Neural cell (in vitro differentiated cells): Measurements from ENCODE around the gene EPPIN. TPM values are rescaled to one million over a fixed set of nuclear protein-coding genes. Genes with fewer than 3 reads are reported as not detected.

Experiments
- H2AFZ ChIP-seq: fragments of 200-600, 300-800 bp; sonication (generic), shearing (Covaris generic); 2 replicates; pipeline ENCODE4 v1.6.0; 2014; ENCODE audit warnings: low read depth, mild to moderate bottlenecking, antibody characterized with exemption, low read length, moderate library complexity
- H3F3A ChIP-seq: fragments of 200-600 bp; shearing (Covaris generic); 2 replicates; pipeline ENCODE4 v1.6.1; 2016; ENCODE audit warnings: mild to moderate bottlenecking, moderate library complexity, mixed read lengths, antibody characterized with exemption, low read length; ENCODE audit not compliant: insufficient read depth, poor library complexity, severe bottlenecking
- H3K27ac ChIP-seq: fragments of 200-600, 300-800 bp; sonication (generic), shearing (Covaris generic); 2 replicates; pipeline ENCODE4 v1.5.1; 2014; ENCODE audit warnings: mild to moderate bottlenecking, low read length, moderate library complexity
- H3K27me3 ChIP-seq: fragments of 300-800, 200-600 bp; sonication (generic), shearing (Covaris generic); 2 replicates; pipeline ENCODE4 v1.6.0; 2014; ENCODE audit warnings: mild to moderate bottlenecking, low read depth, low read length, moderate library complexity; ENCODE audit not compliant: insufficient read depth
- H3K36me3 ChIP-seq: fragments of 300-800, 200-600 bp; sonication (generic), shearing (Covaris generic); 2 replicates; pipeline ENCODE4 v1.5.1; 2014; ENCODE audit warnings: mild to moderate bottlenecking, antibody characterized with exemption, low read length, moderate library complexity; ENCODE audit not compliant: insufficient read depth
- H3K4me2 ChIP-seq: fragments of 300-800, 200-600 bp; sonication (generic), shearing (Covaris generic); 2 replicates; pipeline ENCODE4 v1.6.0; 2014; ENCODE audit warnings: mild to moderate bottlenecking, low read length
- H3K4me3 ChIP-seq: fragments of 300-800, 200-600 bp; sonication (generic), shearing (Covaris generic); 2 replicates; pipeline ENCODE4 v1.5.1; 2014; ENCODE audit warnings: mild to moderate bottlenecking, low read length, moderate library complexity
- H3K79me2 ChIP-seq: fragments of 200-600 bp; shearing (Covaris generic); replicated peaks from 2 replicates; pipeline ENCODE4 v1.6.0; 2014; ENCODE audit warnings: mild to moderate bottlenecking, low read length, moderate library complexity; ENCODE audit not compliant: insufficient read depth
- H3K9ac ChIP-seq: fragments of 300-800, 200-600 bp; sonication (generic), shearing (Covaris generic); 2 replicates; pipeline ENCODE4 v1.6.1; 2016; ENCODE audit warnings: mild to moderate bottlenecking, low read length, mixed read lengths
- H3K9me2 ChIP-seq: fragments of 200-600 bp; shearing (Covaris generic); 2 replicates; pipeline ENCODE4 v1.6.1; 2016; ENCODE audit warnings: mild to moderate bottlenecking, low read length, mixed read lengths; ENCODE audit not compliant: insufficient read depth
- H3K9me3 ChIP-seq: fragments of 200-600, 300-800 bp; sonication (generic), shearing (Covaris generic); 2 replicates; pipeline ENCODE4 v1.6.1; 2016; ENCODE audit warnings: mild to moderate bottlenecking, mixed run types, low read length, moderate library complexity, mixed read lengths
- H4K20me1 ChIP-seq: fragments of 200-600 bp; shearing (Covaris generic); 2 replicates; pipeline ENCODE4 v1.6.1; 2016; ENCODE audit warnings: mild to moderate bottlenecking, mixed run types; ENCODE audit not compliant: insufficient read depth
- EP300 ChIP-seq: fragments of 450-650 bp; conservative IDR thresholded peaks from 2 replicates; pipeline ENCODE4 v1.6.1; 2014; ENCODE audit warnings: antibody characterized with exemption, mild to moderate bottlenecking, moderate library complexity; ENCODE audit not compliant: poor library complexity, severe bottlenecking
- EZH2 ChIP-seq: fragments of 200-600, 300-800 bp; shearing (Covaris generic), sonication (generic); IDR thresholded peaks from 2 replicates; pipeline ENCODE4 v1.6.1; 2014; ENCODE audit warnings: antibody characterized with exemption, low read length, borderline replicate concordance, mild to moderate bottlenecking; ENCODE audit not compliant: insufficient read depth, poor library complexity, severe bottlenecking
- MXI1 ChIP-seq: fragments of 450-650 bp; conservative IDR thresholded peaks from 2 replicates; pipeline ENCODE4 v1.6.1; 2014; ENCODE audit warnings: antibody characterized with exemption, mild to moderate bottlenecking; ENCODE audit not compliant: poor library complexity, severe bottlenecking
- POLR2AphosphoS5 ChIP-seq: IDR thresholded peaks from 2 replicates; pipeline ENCODE4 v1.6.1; 2012
- RAD21 ChIP-seq: fragments of 450-650 bp; conservative IDR thresholded peaks from 2 replicates; pipeline ENCODE4 v1.6.1; 2014; ENCODE audit warnings: antibody characterized with exemption, mild to moderate bottlenecking, moderate library complexity
- SMC3 ChIP-seq: fragments of 450-650 bp; conservative IDR thresholded peaks from 2 replicates; pipeline ENCODE4 v1.6.1; 2014; ENCODE audit warnings: antibody characterized with exemption, mild to moderate bottlenecking, moderate library complexity; ENCODE audit not compliant: poor library complexity
- TAF1 ChIP-seq: IDR thresholded peaks from 2 replicates; pipeline ENCODE4 v1.6.1; 2012; ENCODE audit warnings: low read depth
- polyA plus RNA-seq: library from polyadenylated mRNA; depleted of rRNA; stranded (reverse); fragments of >200 nt; gene quantifications from 2 replicates; pipeline ENCODE4 v1.2.3, GENCODE V29; 2014
- small RNA-seq, 3 experiments: library from RNA; depleted of rRNA; stranded (forward); fragments of <200 nt; gene quantifications; one replicate each; pipeline ENCODE3, GENCODE V24; 2012
- TF ChIP-seq, protein P1 (sequence below): IDR thresholded peaks from 2 replicates; pipeline ENCODE4 v1.6.1; 2012; ENCODE audit warnings: borderline replicate concordance
- TF ChIP-seq, protein P2 (sequence below): fragments of 450-650 bp; IDR thresholded peaks from 2 replicates; pipeline ENCODE4 v1.5.1; 2014; ENCODE audit warnings: antibody characterized with exemption, mild to moderate bottlenecking, moderate library complexity; ENCODE audit not compliant: poor library complexity, severe bottlenecking

EPPIN gene
- polyA plus RNA-seq, 1 donor from 2014 or later, result not detected

DNA sequence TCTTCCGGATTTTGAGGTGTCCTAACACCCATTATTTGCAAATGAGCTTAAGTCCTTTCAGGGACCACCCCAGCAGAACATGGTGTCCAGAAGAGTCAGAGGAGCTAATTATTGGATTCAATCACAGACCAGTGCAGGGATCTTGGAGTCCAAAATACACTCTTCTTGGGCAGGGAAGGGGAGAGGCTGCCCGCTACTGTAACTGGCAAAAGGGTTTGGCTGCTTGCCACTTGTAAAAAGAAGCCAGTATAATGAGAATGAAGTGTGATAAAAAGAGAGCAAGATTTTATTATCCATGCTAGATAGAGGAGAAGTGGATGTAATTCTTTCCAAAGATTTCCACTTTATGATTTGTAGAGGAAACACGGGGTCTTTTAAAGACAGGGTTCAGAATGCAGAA lies 51.0 kb downstream of the EPPIN start (continued):
- TF ChIP-seq, protein P1, sequence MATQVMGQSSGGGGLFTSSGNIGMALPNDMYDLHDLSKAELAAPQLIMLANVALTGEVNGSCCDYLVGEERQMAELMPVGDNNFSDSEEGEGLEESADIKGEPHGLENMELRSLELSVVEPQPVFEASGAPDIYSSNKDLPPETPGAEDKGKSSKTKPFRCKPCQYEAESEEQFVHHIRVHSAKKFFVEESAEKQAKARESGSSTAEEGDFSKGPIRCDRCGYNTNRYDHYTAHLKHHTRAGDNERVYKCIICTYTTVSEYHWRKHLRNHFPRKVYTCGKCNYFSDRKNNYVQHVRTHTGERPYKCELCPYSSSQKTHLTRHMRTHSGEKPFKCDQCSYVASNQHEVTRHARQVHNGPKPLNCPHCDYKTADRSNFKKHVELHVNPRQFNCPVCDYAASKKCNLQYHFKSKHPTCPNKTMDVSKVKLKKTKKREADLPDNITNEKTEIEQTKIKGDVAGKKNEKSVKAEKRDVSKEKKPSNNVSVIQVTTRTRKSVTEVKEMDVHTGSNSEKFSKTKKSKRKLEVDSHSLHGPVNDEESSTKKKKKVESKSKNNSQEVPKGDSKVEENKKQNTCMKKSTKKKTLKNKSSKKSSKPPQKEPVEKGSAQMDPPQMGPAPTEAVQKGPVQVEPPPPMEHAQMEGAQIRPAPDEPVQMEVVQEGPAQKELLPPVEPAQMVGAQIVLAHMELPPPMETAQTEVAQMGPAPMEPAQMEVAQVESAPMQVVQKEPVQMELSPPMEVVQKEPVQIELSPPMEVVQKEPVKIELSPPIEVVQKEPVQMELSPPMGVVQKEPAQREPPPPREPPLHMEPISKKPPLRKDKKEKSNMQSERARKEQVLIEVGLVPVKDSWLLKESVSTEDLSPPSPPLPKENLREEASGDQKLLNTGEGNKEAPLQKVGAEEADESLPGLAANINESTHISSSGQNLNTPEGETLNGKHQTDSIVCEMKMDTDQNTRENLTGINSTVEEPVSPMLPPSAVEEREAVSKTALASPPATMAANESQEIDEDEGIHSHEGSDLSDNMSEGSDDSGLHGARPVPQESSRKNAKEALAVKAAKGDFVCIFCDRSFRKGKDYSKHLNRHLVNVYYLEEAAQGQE, result no peak
- TF ChIP-seq SMC3, result no peak

DNA sequence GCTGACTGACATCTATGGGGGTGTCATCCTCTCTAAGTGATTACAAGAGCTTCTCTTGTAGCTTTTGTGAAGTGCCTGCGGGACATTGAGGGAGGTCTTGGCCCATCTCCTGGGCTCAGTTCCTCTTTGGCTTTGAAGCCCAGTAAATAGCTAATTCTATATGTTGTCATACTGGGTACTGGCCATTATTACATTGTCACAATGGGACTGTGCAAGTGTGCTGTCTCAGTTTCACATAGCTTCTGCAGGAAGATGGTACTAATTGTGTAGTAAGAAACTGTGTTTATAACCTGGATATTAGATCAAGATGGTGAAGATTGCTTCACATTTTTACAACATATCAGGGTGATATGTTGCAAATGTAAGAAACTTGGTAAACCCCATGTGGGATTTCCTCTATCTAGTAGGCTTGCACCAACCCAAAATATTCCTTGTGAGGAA lies 51.7 kb downstream of the EPPIN start:
- H2AFZ ChIP-seq, result no peak overlapping the region
- H3K27me3 ChIP-seq, result no peaks in the 10 kb centered on the region
- H3K9me3 ChIP-seq, result no peaks in the 10 kb centered on the region
- no peak overlapping the region for H3K9ac ChIP-seq
- H3K4me2 ChIP-seq, result no peak overlapping the region
- no peaks in the 10 kb centered on the region for H3K79me2 ChIP-seq
- no peaks in the 10 kb centered on the region for H3K36me3 ChIP-seq
- H3K27ac ChIP-seq, result no peak overlapping the region
- no peaks in the 10 kb centered on the region for H4K20me1 ChIP-seq
- no peaks in the 10 kb centered on the region for H3F3A ChIP-seq
- no peaks in the 10 kb centered on the region for H3K9me2 ChIP-seq
- H3K4me3 ChIP-seq, result no peak overlapping the region
- TF ChIP-seq TAF1, result no peak
- TF ChIP-seq POLR2AphosphoS5, result no peak
- TF ChIP-seq EP300, result no peak
- TF ChIP-seq MXI1, result no peak
- TF ChIP-seq RAD21, result no peak
- TF ChIP-seq, protein P2, sequence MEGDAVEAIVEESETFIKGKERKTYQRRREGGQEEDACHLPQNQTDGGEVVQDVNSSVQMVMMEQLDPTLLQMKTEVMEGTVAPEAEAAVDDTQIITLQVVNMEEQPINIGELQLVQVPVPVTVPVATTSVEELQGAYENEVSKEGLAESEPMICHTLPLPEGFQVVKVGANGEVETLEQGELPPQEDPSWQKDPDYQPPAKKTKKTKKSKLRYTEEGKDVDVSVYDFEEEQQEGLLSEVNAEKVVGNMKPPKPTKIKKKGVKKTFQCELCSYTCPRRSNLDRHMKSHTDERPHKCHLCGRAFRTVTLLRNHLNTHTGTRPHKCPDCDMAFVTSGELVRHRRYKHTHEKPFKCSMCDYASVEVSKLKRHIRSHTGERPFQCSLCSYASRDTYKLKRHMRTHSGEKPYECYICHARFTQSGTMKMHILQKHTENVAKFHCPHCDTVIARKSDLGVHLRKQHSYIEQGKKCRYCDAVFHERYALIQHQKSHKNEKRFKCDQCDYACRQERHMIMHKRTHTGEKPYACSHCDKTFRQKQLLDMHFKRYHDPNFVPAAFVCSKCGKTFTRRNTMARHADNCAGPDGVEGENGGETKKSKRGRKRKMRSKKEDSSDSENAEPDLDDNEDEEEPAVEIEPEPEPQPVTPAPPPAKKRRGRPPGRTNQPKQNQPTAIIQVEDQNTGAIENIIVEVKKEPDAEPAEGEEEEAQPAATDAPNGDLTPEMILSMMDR, result no peak
- TF ChIP-seq EZH2, result no peak
- TF ChIP-seq, protein P1, result no peak
- no peak for TF ChIP-seq SMC3

Small RNA genes within 50 kb of the gene (small RNA-seq; reads per million reads assigned to genes)
- gene AL031663.1, result 0 reads per million in 3 experiments
- 0 reads per million in 3 experiments for gene HSPD1P21
- 0 reads per million in 3 experiments for gene RNA5SP485

Other genes starting within 250 kb of the EPPIN start
- not detected in 2 replicates for gene RBPJL, start 240.6 kb downstream of the EPPIN start, polyA plus RNA-seq
- gene MATN4, start 239.1 kb downstream of the EPPIN start, polyA plus RNA-seq, result not detected in 2 replicates
- 0.24 TPM in 1 of 2 replicates, not detected in the other for gene SDC4, start 199.0 kb downstream of the EPPIN start, polyA plus RNA-seq
- 15.8 and 16.1 TPM in 2 replicates for gene SYS1, start 184.2 kb downstream of the EPPIN start, polyA plus RNA-seq
- gene TP53TG5, start 169.1 kb downstream of the EPPIN start, polyA plus RNA-seq, result not detected in 2 replicates
- gene DBNDD2, start 139.1 kb downstream of the EPPIN start, polyA plus RNA-seq, result 9.1 and 18.4 TPM in 2 replicates
- 24.3 and 29.1 TPM in 2 replicates for gene PIGT, start 131.3 kb downstream of the EPPIN start, polyA plus RNA-seq
- gene WFDC2, start 77.6 kb downstream of the EPPIN start, polyA plus RNA-seq, result not detected in 2 replicates
- not detected in 2 replicates for gene SPINT3, start 31.8 kb downstream of the EPPIN start, polyA plus RNA-seq
- gene WFDC6, start 7.9 kb downstream of the EPPIN start, polyA plus RNA-seq, result not detected in 2 replicates
- not detected in 2 replicates for gene WFDC8, start 31.9 kb upstream of the EPPIN start, polyA plus RNA-seq
- gene WFDC10A, start 82.3 kb upstream of the EPPIN start, polyA plus RNA-seq, result not detected in 2 replicates
- not detected in 2 replicates for gene WFDC9, start 83.9 kb upstream of the EPPIN start, polyA plus RNA-seq
- not detected in 2 replicates for gene WFDC11, start 122.8 kb upstream of the EPPIN start, polyA plus RNA-seq
- not detected in 2 replicates for gene WFDC13, start 154.6 kb upstream of the EPPIN start, polyA plus RNA-seq
- not detected in 2 replicates for gene WFDC10B, start 157.6 kb upstream of the EPPIN start, polyA plus RNA-seq
- gene SPINT4, start 174.9 kb upstream of the EPPIN start, polyA plus RNA-seq, result not detected in 2 replicates
- gene WFDC3, start 244.5 kb upstream of the EPPIN start, polyA plus RNA-seq, result not detected in 2 replicates
- 35.9 and 43.8 TPM in 2 replicates for gene DNTTIP1, start 244.6 kb upstream of the EPPIN start, polyA plus RNA-seq